Measurements from ENCODE around the gene GSX1.

GSX1 gene

GRCh38 chr13:27826379-27827353 lies 34.4 kb downstream of the GSX1 start:
- in situ Hi-C loops (cut with MboI; ENCODE audit: low pct_unique_long_range_greater_than_20kb, low sequenced_read_pairs, unreplicated experiment), result loop anchor here (25.0 kb wide), 1 partner anchor 439 kb away; no protein-coding TSS in a partner anchor
- TF ChIP-seq CTCF (IDR thresholded peaks at IDR 0.05; ENCODE audit: extremely low read depth, insufficient read depth, missing control alignments), result peak; percentile 95
- peak; percentile 84 for DNase-seq (ENCODE audit: low spot score)

GRCh38 chr13:27827646-27828045 lies 35.4 kb downstream of the GSX1 start:
- in situ Hi-C loops (cut with MboI; ENCODE audit: low pct_unique_long_range_greater_than_20kb, low sequenced_read_pairs, unreplicated experiment), result loop anchor here (25.0 kb wide), 1 partner anchor 440 kb away; no protein-coding TSS in a partner anchor
- TF ChIP-seq CTCF (IDR thresholded peaks at IDR 0.05; ENCODE audit: extremely low read depth, insufficient read depth, missing control alignments), result no peak
- no peak for DNase-seq (ENCODE audit: low spot score)

GRCh38 chr13:27830010-27830409 lies 37.7 kb downstream of the GSX1 start:
- in situ Hi-C loops (cut with MboI; ENCODE audit: low pct_unique_long_range_greater_than_20kb, low sequenced_read_pairs, unreplicated experiment), result loop anchor here (10.0 to 25.0 kb wide), 2 partner anchors 155 to 443 kb away; partner anchors contain the start of gene URAD
- DNase-seq (ENCODE audit: low spot score), result peak; percentile 82
- peak; percentile 89 for TF ChIP-seq CTCF (IDR thresholded peaks at IDR 0.05; ENCODE audit: extremely low read depth, insufficient read depth, missing control alignments)

GRCh38 chr13:27833206-27833605 lies 40.9 kb downstream of the GSX1 start:
- in situ Hi-C loops (cut with MboI; ENCODE audit: low pct_unique_long_range_greater_than_20kb, low sequenced_read_pairs, unreplicated experiment), result loop anchor here (10.0 to 25.0 kb wide), 2 partner anchors 152 to 446 kb away; partner anchors contain the start of gene URAD
- TF ChIP-seq CTCF (IDR thresholded peaks at IDR 0.05; ENCODE audit: extremely low read depth, insufficient read depth, missing control alignments), result no peak
- DNase-seq (ENCODE audit: low spot score), result no peak

GRCh38 chr13:27834095-27834494 lies 41.8 kb downstream of the GSX1 start:
- no peak for TF ChIP-seq CTCF (IDR thresholded peaks at IDR 0.05; ENCODE audit: extremely low read depth, insufficient read depth, missing control alignments)
- in situ Hi-C loops (cut with MboI; ENCODE audit: low pct_unique_long_range_greater_than_20kb, low sequenced_read_pairs, unreplicated experiment), result loop anchor here (10.0 to 25.0 kb wide), 2 partner anchors 151 to 447 kb away; partner anchors contain the start of gene URAD
- DNase-seq (ENCODE audit: low spot score), result no peak

- DNase-seq (ENCODE audit: low spot score), result no peak
- in situ Hi-C loops (cut with MboI; ENCODE audit: low pct_unique_long_range_greater_than_20kb, low sequenced_read_pairs, unreplicated experiment), result loop anchor here (10.0 to 25.0 kb wide), 2 partner anchors 149 to 448 kb away; partner anchors contain the start of gene URAD
- TF ChIP-seq CTCF (IDR thresholded peaks at IDR 0.05; ENCODE audit: extremely low read depth, insufficient read depth, missing control alignments), result no peak
These were observed 43.5 kb downstream of the GSX1 start for GRCh38 chr13:27835799-27836198.
